ENCODE results near the gene CHST9. TPM values are rescaled to one million over a fixed set of nuclear protein-coding genes. Genes with fewer than 3 reads are reported as not detected.

CHST9 gene
- total and polyA plus RNA-seq, 10 of the 15 experiments (the other 5 are each of a cell fraction or from before 2014, with no cell fraction given): 0.34 TPM; not detected in 9

DNA sequence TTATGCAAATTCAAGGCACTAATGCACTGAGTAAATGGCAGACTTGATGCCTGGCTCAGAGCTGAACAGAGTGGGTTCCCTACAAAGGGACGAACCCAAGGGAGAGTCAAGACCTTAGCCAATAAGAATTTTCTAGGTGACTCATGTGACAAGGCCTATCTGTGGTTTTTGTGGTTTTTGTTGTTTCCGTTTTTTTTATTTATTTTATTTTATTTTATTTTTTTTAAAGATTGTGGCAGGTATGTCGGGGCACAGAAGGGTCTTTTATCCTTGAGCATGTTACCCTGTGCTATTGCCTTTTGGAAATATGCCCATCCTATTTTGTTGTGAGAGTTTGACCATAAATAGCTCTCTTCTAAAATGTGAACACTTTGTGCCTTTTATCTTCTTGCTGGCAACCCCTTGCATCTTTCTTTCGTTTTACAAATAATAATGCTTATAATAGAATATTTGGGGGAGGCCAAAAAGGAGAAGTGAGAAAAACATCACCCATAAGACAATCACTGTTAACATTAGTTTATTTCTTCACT is 206.2 kb downstream of the CHST9 start (continued):
- no peak for TF ChIP-seq CUX1 (IDR thresholded peaks at IDR 0.05; ENCODE audit: insufficient replicate concordance, low read depth, low read length)
- no peak for TF ChIP-seq RAD21 (IDR thresholded peaks at IDR 0.05; ENCODE audit: insufficient read depth, low read depth, low read length)
- TF ChIP-seq RUNX3 (IDR thresholded peaks at IDR 0.05; ENCODE audit: low read length): peak; percentile 95
- no peak for TF ChIP-seq CREM (IDR thresholded peaks at IDR 0.05; ENCODE audit: low read depth)
- peak; percentile 56; the same call in 1 of the 2 replicates for TF ChIP-seq POLR2AphosphoS5 (IDR thresholded peaks at IDR 0.05; ENCODE audit: low read length)

GRCh38 chr18:26977781-26978180 is 207.3 kb downstream of the CHST9 start:
- RAD21 ChIA-PET (ENCODE audit: unreplicated experiment): no interaction called here
- H3K36me3 ChIP-seq (ENCODE audit: control insufficient read depth in 2 of 2, insufficient read depth in 2 of 2, low read length in 1 of 2): no peaks in the 10 kb centered on the region
- POLR2A ChIA-PET: no interaction called here
- H3K4me3 ChIP-seq: no peak overlapping the region
- no peaks in the 10 kb centered on the region for H3K9me3 ChIP-seq (replicated peaks; ENCODE audit: control insufficient read depth, insufficient read depth, low read length)
- CTCF ChIA-PET: no interaction called here
- peak overlapping the region; percentile 81 for H3K27ac ChIP-seq (ENCODE audit: control insufficient read depth, insufficient read depth)
- peak overlapping the region; percentile 43; the same call in 1 of the 2 replicates for H2AFZ ChIP-seq (ENCODE audit: control insufficient read depth, low read depth, low read length)
- SMC1A ChIA-PET (ENCODE audit: uncharacterized antibody, unreplicated experiment): no interaction called here
- WGBS (ENCODE audit: insufficient coverage, insufficient replicate concordance, low lambda C conversion rate, missing lambda C conversion rate): 0% methylated on average over 1 of the region's 1 CpG
- H3K79me2 ChIP-seq (ENCODE audit: control insufficient read depth, insufficient read depth, low read length): no peaks in the 10 kb centered on the region
- ATAC-seq: peak; percentile 8; the same call in 1 of the 3 replicates
- no peaks in the 10 kb centered on the region for H4K20me1 ChIP-seq (ENCODE audit: control insufficient read depth, insufficient read depth)
- no peaks in the 10 kb centered on the region for H3K27me3 ChIP-seq (replicated peaks in 1 of 2; ENCODE audit: control insufficient read depth in 2 of 2, insufficient read depth in 2 of 2, low read length in 1 of 2)
- H3K9ac ChIP-seq (ENCODE audit: control insufficient read depth, insufficient read depth, low read length): no peak overlapping the region
- peaks cover 8% of the 10 kb centered on the region; the same call in 1 of the 2 replicates for H3K4me1 ChIP-seq (ENCODE audit: control insufficient read depth, insufficient read depth, low read length)
- intact Hi-C loops (cut with micrococcal nuclease; ENCODE audit: unreplicated experiment) (loop anchor here (10.0 kb wide), 1 partner anchor 433 kb away; the partner anchor contains the start of gene KCTD1), in situ Hi-C loops (cut with MboI) (loop anchor here (10.0 to 25.0 kb wide), 3 partner anchors 63 to 665 kb away; no protein-coding TSS in a partner anchor)
- FAIRE-seq: no peak
- BruUV-seq (replicated peaks): no TSS peak
- DNase-seq (ENCODE audit: low read depth, low spot score): no peak
- peak overlapping the region; percentile 77; the same call in 1 of the 2 replicates for H3K4me2 ChIP-seq (ENCODE audit: control insufficient read depth, insufficient read depth)
- TF ChIP-seq POLR2AphosphoS5 (IDR thresholded peaks at IDR 0.05; ENCODE audit: low read length) (no peak), ZNF274 (IDR thresholded peaks at IDR 0.05; ENCODE audit: insufficient read depth, insufficient read length) (no peak), YY1 (IDR thresholded peaks at IDR 0.05; ENCODE audit: low read depth, low read length) (no peak), FOXM1 (IDR thresholded peaks at IDR 0.05; ENCODE audit: low read depth, low read length) (no peak), SMAD1 (IDR thresholded peaks at IDR 0.05; ENCODE audit: low read depth, partially characterized antibody) (no peak), EED (IDR thresholded peaks at IDR 0.05; ENCODE audit: low read depth) (no peak)
- TF ChIP-seq, protein P1, sequence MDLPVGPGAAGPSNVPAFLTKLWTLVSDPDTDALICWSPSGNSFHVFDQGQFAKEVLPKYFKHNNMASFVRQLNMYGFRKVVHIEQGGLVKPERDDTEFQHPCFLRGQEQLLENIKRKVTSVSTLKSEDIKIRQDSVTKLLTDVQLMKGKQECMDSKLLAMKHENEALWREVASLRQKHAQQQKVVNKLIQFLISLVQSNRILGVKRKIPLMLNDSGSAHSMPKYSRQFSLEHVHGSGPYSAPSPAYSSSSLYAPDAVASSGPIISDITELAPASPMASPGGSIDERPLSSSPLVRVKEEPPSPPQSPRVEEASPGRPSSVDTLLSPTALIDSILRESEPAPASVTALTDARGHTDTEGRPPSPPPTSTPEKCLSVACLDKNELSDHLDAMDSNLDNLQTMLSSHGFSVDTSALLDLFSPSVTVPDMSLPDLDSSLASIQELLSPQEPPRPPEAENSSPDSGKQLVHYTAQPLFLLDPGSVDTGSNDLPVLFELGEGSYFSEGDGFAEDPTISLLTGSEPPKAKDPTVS (IDR thresholded peaks at IDR 0.05; ENCODE audit: low read depth, low read length): no peak
- TF ChIP-seq, protein P2, sequence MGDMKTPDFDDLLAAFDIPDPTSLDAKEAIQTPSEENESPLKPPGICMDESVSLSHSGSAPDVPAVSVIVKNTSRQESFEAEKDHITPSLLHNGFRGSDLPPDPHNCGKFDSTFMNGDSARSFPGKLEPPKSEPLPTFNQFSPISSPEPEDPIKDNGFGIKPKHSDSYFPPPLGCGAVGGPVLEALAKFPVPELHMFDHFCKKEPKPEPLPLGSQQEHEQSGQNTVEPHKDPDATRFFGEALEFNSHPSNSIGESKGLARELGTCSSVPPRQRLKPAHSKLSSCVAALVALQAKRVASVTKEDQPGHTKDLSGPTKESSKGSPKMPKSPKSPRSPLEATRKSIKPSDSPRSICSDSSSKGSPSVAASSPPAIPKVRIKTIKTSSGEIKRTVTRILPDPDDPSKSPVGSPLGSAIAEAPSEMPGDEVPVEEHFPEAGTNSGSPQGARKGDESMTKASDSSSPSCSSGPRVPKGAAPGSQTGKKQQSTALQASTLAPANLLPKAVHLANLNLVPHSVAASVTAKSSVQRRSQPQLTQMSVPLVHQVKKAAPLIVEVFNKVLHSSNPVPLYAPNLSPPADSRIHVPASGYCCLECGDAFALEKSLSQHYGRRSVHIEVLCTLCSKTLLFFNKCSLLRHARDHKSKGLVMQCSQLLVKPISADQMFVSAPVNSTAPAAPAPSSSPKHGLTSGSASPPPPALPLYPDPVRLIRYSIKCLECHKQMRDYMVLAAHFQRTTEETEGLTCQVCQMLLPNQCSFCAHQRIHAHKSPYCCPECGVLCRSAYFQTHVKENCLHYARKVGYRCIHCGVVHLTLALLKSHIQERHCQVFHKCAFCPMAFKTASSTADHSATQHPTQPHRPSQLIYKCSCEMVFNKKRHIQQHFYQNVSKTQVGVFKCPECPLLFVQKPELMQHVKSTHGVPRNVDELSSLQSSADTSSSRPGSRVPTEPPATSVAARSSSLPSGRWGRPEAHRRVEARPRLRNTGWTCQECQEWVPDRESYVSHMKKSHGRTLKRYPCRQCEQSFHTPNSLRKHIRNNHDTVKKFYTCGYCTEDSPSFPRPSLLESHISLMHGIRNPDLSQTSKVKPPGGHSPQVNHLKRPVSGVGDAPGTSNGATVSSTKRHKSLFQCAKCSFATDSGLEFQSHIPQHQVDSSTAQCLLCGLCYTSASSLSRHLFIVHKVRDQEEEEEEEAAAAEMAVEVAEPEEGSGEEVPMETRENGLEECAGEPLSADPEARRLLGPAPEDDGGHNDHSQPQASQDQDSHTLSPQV (IDR thresholded peaks at IDR 0.05): no peak

All from GM12878 (cell line).